Ammon's horn (tissue), 1 donor: ENCODE measurements around the gene NPM1.

Experiments
- DNase-seq: peaks from one replicate; pipeline ENCODE4 v3.0.0-alpha.2; 2016; ENCODE audit warnings: low spot score

The NPM1 gene

GRCh38 chr5:171450423-171451331 lies 63.0 kb downstream of the NPM1 start:
- no peak for DNase-seq

GRCh38 chr5:171451421-171451820 lies 63.8 kb downstream of the NPM1 start:
- DNase-seq: no peak

GRCh38 chr5:171453056-171453725 lies 65.5 kb downstream of the NPM1 start:
- DNase-seq: no peak

DNA sequence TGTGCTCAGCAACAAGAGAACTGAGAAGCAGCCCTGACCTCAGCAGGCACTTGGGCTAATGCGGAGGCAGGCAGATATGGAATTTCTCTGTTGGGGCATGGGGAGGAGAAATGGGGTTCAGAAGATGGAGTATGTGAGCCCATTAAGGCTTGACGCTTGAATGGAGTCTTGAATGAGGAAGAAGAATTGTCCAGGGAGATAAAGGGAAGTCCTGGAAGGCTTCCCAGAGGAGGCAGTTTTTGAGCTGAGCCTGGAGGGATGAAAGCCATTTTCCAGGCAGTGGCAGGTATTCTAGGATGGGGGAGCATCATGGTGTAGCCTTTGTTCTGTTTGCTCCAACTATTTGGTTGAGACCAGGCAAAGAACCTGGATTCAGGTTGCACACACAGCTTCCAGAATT lies 66.3 kb downstream of the NPM1 start:
- DNase-seq: no peak

GRCh38 chr5:171454549-171454948 lies 66.9 kb downstream of the NPM1 start:
- DNase-seq: no peak

DNA sequence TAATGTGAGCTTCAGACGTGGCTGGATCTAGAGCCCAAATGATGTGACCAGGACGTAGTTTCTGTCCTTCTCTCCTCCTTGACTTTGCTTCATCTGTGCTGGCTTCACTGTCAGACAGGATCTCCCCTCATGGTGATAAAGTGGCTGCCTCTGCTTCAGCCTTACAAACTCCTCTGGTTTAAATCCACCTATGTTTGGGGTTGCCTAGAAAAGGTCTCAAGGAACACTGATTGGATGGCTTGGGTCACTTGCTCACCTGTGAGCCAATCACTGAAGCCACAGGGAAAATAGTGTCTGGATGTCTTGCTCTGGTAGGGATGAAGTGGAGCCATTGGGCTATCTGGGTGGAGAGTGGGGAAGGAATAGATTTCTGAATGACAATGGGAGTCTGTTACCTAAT lies 67.9 kb downstream of the NPM1 start:
- DNase-seq: no peak

DNA sequence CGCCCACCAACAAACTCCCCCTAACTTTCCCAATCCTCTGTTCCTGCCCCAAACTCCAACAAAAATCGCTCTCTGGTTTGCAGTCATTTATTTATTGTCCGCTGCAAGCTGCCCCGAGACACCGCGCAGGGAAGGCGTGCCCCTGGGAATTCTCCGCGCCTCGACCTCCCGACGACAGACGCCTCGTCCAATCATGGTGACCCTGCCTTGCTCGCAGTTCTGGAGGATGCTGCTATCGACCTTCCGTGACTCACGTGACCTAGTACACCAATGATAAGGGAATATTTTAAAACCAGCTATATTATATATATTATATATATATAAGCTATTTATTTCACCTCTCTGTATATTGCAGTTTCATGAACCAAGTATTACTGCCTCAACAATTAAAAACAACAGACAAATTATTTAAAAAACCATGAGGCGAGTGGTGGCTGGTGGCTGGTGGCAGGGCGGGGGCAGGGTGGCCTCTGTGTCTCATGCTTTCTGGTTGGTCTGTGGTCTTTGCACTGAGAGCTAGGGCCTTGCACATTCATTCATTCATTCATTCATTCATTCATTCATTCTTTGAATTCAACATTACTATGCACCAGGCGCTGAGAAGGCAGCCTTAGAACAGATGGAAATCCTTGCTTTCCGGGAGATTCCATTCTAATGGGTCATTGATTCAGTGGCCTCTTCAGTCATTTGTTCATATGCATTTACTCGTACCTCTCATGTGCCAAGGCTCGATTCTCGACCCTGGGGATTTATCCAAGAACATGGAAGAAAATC lies 69.7 kb downstream of the NPM1 start:
- no peak for DNase-seq

DNA sequence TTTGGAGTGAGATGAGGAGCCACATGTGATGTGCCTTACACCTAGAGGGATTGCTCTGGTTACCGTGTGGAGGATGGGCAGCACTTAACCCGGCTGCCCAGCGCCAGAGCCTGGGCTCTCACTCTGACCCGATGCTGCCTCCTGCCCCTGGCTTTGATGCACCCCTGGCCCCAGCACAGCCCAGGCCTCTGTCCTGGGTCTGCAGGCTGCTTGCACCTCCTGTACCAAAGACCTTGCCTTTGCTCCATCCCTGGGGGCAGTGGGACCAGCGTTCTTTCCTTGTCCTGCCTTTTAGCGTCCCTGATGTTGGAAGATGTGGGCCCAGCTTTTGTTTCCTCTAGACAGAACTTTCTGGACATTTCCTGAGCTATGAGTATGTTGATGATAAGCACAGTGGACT lies 72.2 kb downstream of the NPM1 start:
- no peak for DNase-seq
